Neural cell (in vitro differentiated cells): ENCODE measurements around the gene PRKRIP1.

ENCODE experiments used
- EP300 ChIP-seq: fragments of 450-650 bp; conservative IDR thresholded peaks from 2 replicates; pipeline ENCODE4 v1.6.1; 2014; ENCODE audit warnings: antibody characterized with exemption, mild to moderate bottlenecking, moderate library complexity; ENCODE audit not compliant: poor library complexity, severe bottlenecking
- EZH2 ChIP-seq: fragments of 200-600, 300-800 bp; shearing (Covaris generic), sonication (generic); IDR thresholded peaks from 2 replicates; pipeline ENCODE4 v1.6.1; 2014; ENCODE audit warnings: antibody characterized with exemption, low read length, borderline replicate concordance, mild to moderate bottlenecking; ENCODE audit not compliant: insufficient read depth, poor library complexity, severe bottlenecking
- MXI1 ChIP-seq: fragments of 450-650 bp; conservative IDR thresholded peaks from 2 replicates; pipeline ENCODE4 v1.6.1; 2014; ENCODE audit warnings: antibody characterized with exemption, mild to moderate bottlenecking; ENCODE audit not compliant: poor library complexity, severe bottlenecking
- RAD21 ChIP-seq: fragments of 450-650 bp; conservative IDR thresholded peaks from 2 replicates; pipeline ENCODE4 v1.6.1; 2014; ENCODE audit warnings: antibody characterized with exemption, mild to moderate bottlenecking, moderate library complexity
- TAF1 ChIP-seq: IDR thresholded peaks from 2 replicates; pipeline ENCODE4 v1.6.1; 2012; ENCODE audit warnings: low read depth
- TF ChIP-seq, protein P1 (sequence below): fragments of 450-650 bp; IDR thresholded peaks from 2 replicates; pipeline ENCODE4 v1.5.1; 2014; ENCODE audit warnings: antibody characterized with exemption, mild to moderate bottlenecking, moderate library complexity; ENCODE audit not compliant: poor library complexity, severe bottlenecking

DNA sequence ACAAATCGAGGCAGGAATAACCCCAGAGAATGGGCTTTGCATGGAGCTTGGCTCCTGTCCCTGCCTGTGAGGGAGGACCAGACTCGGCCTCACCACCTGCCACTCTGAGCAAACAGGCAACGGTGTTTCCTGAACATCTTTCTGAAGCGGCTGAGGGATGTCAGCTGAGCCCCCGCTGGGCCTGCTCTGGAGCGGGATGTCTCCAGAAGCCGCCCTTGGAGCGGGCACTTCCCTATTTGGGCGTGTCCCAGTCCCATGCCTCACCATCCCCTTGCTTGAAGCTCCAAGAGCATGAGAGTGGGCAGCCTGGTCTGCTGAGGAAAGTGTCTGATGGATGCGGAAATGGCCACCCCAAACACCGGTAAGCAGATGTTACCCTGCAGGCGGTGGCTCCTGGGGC, 58.3 kb downstream of the PRKRIP1 start:
- TF ChIP-seq EZH2 (no peak), MXI1 (no peak), TAF1 (no peak), RAD21 (no peak), EP300 (no peak)
- TF ChIP-seq, protein P1, sequence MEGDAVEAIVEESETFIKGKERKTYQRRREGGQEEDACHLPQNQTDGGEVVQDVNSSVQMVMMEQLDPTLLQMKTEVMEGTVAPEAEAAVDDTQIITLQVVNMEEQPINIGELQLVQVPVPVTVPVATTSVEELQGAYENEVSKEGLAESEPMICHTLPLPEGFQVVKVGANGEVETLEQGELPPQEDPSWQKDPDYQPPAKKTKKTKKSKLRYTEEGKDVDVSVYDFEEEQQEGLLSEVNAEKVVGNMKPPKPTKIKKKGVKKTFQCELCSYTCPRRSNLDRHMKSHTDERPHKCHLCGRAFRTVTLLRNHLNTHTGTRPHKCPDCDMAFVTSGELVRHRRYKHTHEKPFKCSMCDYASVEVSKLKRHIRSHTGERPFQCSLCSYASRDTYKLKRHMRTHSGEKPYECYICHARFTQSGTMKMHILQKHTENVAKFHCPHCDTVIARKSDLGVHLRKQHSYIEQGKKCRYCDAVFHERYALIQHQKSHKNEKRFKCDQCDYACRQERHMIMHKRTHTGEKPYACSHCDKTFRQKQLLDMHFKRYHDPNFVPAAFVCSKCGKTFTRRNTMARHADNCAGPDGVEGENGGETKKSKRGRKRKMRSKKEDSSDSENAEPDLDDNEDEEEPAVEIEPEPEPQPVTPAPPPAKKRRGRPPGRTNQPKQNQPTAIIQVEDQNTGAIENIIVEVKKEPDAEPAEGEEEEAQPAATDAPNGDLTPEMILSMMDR = no peak
